Choroid plexus epithelial cell (primary cell): ENCODE data around the gene CTU1.

ENCODE experiments used
- DNase-seq: peaks from one replicate; pipeline ENCODE4 v3.0.0-alpha.2; 2010; ENCODE audit warnings: low read depth
- H3K4me3 ChIP-seq: 2 replicates; pipeline ENCODE4 v1.5.1; 2011; ENCODE audit warnings: low read depth, mild to moderate bottlenecking, control low read depth, low read length, moderate library complexity
- TF ChIP-seq, protein P1 (sequence below): conservative IDR thresholded peaks from 2 replicates; pipeline ENCODE4 v1.5.1; 2011; ENCODE audit warnings: low read depth, mild to moderate bottlenecking, control low read depth, inconsistent platforms, low read length, moderate library complexity

CTU1 gene

DNA sequence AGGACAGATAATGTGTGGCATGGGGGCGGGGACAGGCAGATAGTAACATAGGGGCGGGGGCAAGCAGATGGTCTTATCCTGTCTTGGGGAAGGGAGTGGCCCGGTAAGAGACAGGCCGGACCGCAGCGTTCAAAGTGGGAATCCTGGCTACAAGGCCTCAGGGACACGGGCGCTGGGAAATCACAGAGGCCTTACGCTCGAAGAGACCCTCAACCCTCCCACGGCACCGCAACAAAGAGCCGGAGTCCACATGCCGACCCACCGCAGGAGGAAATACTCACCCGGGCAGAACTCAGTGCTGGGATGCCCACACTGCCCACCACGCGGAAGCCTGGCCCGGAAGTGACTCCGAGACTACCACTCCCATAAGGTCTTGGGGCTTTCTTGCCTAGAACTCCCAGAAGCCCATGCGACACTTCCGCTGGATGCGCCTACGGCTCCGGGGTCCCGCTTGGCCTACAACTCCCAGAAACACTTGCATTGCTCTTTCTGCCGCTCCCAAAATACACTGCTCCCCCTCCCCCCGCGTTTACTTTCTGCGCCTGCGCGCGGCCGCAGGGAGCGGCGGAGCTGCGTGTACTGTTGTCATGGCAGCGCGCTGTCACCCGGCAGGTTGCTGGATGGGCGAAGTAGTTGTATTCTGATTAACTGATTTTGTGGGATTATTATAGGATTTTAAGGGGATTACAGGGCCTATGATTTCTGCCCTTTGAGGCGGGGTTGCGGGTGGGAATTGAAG, at the start of gene CTU1:
CTU1 (minus strand) TSS at position 344 of the 739 bp plus-strand sequence. CDS start 3,840 bp downstream, outside the sequence.
- peak within 1 kb of the TSS; percentile 84 for H3K4me3 ChIP-seq
- peak; percentile 100 for DNase-seq
- TF ChIP-seq, protein P1, sequence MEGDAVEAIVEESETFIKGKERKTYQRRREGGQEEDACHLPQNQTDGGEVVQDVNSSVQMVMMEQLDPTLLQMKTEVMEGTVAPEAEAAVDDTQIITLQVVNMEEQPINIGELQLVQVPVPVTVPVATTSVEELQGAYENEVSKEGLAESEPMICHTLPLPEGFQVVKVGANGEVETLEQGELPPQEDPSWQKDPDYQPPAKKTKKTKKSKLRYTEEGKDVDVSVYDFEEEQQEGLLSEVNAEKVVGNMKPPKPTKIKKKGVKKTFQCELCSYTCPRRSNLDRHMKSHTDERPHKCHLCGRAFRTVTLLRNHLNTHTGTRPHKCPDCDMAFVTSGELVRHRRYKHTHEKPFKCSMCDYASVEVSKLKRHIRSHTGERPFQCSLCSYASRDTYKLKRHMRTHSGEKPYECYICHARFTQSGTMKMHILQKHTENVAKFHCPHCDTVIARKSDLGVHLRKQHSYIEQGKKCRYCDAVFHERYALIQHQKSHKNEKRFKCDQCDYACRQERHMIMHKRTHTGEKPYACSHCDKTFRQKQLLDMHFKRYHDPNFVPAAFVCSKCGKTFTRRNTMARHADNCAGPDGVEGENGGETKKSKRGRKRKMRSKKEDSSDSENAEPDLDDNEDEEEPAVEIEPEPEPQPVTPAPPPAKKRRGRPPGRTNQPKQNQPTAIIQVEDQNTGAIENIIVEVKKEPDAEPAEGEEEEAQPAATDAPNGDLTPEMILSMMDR = no peak

DNA sequence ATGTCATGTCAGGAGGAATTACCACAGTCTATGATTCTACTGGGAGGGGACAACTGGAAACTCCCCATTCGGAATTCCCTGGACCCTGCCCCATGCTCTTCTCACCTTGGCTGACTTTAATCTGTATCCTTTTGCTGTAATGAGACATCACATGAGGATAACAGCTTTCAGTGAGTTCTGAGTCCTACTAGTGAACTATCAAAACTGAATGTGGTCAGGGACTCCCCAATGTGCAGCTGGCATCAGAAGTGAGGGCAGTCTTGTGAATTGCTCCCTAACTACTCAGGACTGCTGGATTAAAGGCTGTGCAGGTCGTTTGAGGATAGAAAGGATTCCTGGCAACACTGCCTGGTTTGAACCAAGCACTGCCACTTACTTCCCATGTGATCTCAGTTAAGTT, 49.1 kb upstream of the CTU1 start:
- H3K4me3 ChIP-seq = no peak overlapping the region
- no peak for DNase-seq
- TF ChIP-seq, protein P1 = no peak

- TF ChIP-seq, protein P1 = no peak
- H3K4me3 ChIP-seq = no peak overlapping the region
- DNase-seq = no peak
These were observed 48.5 kb upstream of the CTU1 start for GRCh38 chr19:51156710-51157109.

- H3K4me3 ChIP-seq = no peak overlapping the region
- no peak for DNase-seq
- TF ChIP-seq, protein P1 = no peak
These were observed 42.4 kb upstream of the CTU1 start for GRCh38 chr19:51150627-51151026.

- DNase-seq = no peak
- H3K4me3 ChIP-seq = no peak overlapping the region
- TF ChIP-seq, protein P1 = no peak
These were observed 40.4 kb upstream of the CTU1 start for GRCh38 chr19:51148580-51148979.

DNA sequence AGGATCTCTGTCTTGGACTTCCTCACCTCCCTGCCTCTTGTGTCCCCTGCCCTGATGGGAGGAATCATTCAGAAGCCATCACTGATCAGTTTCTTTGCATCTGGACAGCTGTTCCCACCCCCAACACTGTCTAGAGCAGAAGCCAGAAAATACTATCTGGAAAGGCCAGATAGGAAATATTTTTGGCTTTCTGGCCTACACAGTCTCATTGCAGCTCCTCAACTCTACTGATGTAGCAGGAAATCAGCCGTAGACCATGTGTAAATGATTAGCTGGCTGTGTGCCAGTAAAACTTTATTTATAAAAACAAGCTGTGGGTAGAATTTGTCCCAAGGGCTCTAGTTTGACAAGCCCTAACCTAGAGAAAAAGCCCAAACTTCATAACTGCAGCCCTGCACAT, 39.5 kb upstream of the CTU1 start:
- TF ChIP-seq, protein P1 = no peak
- no peak for DNase-seq
- H3K4me3 ChIP-seq = no peak overlapping the region

DNA sequence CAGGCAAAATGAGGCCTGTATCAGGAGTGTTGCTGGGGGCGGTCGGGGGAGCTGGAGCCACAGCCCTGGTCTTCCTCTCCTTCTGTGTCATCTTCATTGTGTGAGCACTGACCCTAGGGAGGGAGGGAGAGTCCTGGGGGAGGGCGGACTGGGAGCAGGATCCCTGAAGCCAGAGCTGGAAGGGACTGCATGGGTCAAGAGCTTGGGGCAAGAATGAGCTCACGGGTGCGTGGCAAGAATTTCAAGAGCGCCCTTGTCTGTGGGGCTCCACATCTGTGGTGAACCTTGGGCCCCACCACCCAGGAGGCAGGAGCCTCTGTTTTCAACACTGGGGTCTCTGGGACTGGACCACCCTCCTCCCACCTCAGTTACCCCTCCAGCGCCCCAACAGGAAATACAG, 38.5 kb upstream of the CTU1 start:
- no peak for DNase-seq
- H3K4me3 ChIP-seq = no peak overlapping the region
- TF ChIP-seq, protein P1 = no peak
